Measurements from ENCODE around the gene HOXD8.

DNA sequence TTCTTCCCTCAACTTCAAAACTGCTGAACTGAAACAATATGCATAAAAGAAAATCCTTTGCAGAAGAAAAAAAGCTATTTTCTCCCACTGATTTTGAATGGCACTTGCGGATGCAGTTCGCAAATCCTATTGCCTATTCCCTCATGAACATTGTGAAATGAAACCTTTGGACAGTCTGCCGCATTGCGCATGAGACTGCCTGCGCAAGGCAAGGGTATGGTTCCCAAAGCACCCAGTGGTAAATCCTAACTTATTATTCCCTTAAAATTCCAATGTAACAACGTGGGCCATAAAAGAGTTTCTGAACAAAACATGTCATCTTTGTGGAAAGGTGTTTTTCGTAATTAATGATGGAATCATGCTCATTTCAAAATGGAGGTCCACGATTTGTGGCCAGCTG is 8.4 kb downstream of the HOXD8 start:
- no peak for TF ChIP-seq EP300 (IDR thresholded peaks at IDR 0.05)
- TF ChIP-seq, protein P1, sequence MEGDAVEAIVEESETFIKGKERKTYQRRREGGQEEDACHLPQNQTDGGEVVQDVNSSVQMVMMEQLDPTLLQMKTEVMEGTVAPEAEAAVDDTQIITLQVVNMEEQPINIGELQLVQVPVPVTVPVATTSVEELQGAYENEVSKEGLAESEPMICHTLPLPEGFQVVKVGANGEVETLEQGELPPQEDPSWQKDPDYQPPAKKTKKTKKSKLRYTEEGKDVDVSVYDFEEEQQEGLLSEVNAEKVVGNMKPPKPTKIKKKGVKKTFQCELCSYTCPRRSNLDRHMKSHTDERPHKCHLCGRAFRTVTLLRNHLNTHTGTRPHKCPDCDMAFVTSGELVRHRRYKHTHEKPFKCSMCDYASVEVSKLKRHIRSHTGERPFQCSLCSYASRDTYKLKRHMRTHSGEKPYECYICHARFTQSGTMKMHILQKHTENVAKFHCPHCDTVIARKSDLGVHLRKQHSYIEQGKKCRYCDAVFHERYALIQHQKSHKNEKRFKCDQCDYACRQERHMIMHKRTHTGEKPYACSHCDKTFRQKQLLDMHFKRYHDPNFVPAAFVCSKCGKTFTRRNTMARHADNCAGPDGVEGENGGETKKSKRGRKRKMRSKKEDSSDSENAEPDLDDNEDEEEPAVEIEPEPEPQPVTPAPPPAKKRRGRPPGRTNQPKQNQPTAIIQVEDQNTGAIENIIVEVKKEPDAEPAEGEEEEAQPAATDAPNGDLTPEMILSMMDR (IDR thresholded peaks at IDR 0.05): no peak

All from upper lobe of left lung (tissue), 4 donors.